Occipital lobe (tissue), 2 donors: Measurements from ENCODE around the gene PTPRJ. TPM values are rescaled to one million over a fixed set of nuclear protein-coding genes. Genes with fewer than 3 reads are reported as not detected.
"Not testable (repeated sequence)": the region's sequence is repeated elsewhere in the genome, so short reads cannot be mapped to it uniquely, and the experiment has no call there.

Source experiments
- DNase-seq: peaks from one replicate; lab custom pipeline; 2025; lab: John Stamatoyannopoulos, UW
- total RNA-seq: library from RNA; depleted of rRNA; stranded (reverse); fragments of >200 nt; gene quantifications from one replicate; pipeline ENCODE4 v1.2.3, GENCODE V29; 2014

The PTPRJ gene
- total RNA-seq, 1 donor from 2014 or later, result 13.7 TPM

DNA sequence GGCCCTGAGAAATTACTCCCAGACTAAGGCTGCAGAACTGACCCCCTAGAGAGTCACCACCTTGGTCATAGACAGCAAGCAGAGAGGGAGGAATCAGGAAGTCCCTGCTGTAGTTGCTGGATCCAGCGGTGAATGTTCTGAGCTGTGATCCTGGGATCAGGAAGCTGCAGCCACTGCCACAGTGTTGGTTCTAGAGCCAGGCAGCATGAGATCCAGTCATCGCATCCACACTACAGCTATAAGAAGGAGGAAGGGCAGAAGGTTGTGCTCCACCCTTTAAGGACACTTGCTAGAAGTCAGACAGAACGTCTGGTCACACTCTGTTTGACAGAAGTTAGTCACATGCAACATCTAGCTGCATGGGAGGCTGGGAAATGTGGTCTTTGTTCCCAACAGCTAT lies 131.5 kb downstream of the PTPRJ start:
- no peak for DNase-seq

GRCh38 chr11:48114740-48115139 lies 134.4 kb downstream of the PTPRJ start:
- DNase-seq, result no peak

DNA sequence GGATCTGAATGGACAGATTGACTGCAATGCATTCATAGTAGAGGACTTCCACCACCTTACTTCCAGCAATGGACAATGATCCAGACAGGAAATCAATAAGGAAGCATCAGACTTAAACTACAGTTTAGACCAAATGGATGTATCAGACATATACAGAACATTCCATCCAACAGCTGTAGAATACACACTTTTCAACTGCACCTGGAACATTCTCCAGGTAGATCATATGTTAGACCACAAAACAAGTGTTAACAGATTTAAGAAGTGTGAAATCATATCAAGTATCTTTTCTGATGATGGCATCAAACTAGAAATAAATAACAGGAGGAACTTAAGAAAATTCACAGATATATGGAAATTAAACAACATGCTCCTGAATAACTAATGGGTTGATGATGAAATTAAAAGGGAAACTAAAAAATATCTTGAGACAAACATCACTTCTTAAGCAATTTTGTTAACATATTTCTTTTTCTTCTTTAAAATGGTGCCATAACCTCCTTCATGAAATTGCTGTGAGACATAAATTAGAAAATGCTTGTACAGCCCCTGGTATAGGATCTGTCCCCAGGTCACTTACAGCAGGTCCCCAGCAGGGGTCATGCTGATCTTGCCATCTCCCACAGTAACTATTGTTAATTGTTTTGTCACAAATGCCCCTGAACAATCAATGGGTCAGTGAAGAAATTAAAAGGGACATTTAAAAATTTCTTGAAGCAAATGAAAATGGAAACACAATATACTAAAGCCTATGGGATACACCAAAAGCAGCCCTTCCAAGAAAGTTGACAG lies 136.3 kb downstream of the PTPRJ start:
- no peak for DNase-seq

DNA sequence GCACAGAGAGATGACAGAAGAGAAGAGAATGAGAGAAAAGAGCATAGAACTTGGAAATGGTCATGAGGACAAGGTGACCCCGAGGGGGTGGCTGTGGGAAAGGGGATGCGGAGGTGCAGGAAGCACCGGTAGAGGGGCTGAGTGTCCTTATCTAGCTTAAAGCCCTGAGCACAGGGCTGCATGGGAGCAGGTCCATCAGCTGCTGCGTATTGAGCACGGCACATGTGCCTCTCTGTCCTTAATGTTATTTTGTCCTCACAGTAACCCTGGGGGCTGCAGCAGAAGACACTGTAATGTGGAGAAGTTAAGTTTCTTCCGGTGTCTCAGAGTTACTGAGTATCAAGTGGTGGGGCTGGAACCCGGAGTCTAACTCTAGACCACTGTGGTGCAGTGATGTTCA lies 141.9 kb downstream of the PTPRJ start:
- DNase-seq, result no peak

- no peak for DNase-seq
Measured at GRCh38 chr11:48122656-48123055, 142.3 kb downstream of the PTPRJ start.

- no peak for DNase-seq
Measured at GRCh38 chr11:48123254-48123875, 143.0 kb downstream of the PTPRJ start.

- DNase-seq, result no peak
Measured at GRCh38 chr11:48123934-48124755, 143.8 kb downstream of the PTPRJ start.

GRCh38 chr11:48124880-48125279 lies 144.5 kb downstream of the PTPRJ start:
- no peak for DNase-seq

DNA sequence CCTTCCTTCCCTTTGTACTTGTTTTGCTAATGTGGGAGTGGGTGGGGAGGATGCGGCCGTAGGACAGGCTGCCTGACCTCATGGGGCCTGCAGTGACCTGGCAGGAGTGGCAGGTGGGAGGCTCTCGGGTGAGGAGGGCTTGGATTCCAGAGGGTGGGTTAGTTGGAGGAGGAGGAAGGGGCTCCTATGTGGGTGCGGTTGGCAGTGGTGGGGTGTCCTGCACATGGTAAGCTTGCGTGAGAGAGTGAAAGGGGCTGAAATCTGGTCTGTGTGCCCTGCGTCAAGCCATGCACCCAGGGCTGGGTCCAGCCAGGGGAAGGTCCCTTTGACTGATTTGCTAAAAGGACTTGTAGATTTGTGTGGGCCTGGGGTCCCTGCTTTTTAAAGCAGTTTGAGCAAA lies 145.5 kb downstream of the PTPRJ start:
- no peak for DNase-seq

GRCh38 chr11:48127521-48128183 lies 147.3 kb downstream of the PTPRJ start:
- no peak for DNase-seq

GRCh38 chr11:48129697-48130395 lies 149.5 kb downstream of the PTPRJ start:
- DNase-seq, result no peak

DNA sequence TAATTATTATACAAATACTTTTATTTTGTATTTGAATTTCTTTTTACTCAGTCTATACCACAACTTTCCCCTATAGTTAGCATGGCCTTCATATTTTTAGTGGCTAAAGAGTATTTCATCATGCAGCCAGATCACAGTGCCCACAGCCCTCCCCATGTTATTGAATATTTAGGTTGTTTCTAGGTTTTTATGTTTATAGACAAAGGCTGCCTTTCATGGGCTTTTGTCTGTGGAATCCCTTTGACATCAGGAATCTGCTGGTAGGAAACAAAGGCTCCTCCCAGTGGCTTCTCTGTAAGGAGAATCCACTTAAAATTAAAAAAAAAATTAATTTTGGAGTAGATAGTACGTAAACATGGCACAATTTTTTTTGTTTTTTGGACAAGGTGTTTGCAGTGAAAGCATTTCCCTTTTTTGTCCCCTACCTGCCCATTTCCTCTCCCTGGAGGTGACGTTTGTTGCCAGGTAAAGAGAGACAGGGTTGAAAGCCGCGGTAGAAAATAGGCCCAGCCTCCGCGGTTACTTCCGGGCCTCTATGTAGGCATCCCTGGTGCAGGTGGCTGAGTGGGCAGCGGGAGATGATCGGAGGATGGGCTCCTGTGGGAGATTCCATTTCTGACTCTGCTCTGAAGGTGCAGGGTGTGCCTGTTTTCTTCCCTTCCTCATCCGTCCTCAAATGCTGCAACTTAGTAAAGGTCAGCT lies 154.0 kb downstream of the PTPRJ start:
- DNase-seq, result no peak

- DNase-seq, result no peak
Measured at GRCh38 chr11:48138222-48138621, 157.9 kb downstream of the PTPRJ start.

- not testable (repeated sequence) for DNase-seq
Measured at GRCh38 chr11:48139896-48140295, 159.5 kb downstream of the PTPRJ start.

GRCh38 chr11:48141475-48142122 lies 161.2 kb downstream of the PTPRJ start:
- DNase-seq, result no peak

GRCh38 chr11:48142889-48143288 lies 162.5 kb downstream of the PTPRJ start:
- no peak for DNase-seq

DNA sequence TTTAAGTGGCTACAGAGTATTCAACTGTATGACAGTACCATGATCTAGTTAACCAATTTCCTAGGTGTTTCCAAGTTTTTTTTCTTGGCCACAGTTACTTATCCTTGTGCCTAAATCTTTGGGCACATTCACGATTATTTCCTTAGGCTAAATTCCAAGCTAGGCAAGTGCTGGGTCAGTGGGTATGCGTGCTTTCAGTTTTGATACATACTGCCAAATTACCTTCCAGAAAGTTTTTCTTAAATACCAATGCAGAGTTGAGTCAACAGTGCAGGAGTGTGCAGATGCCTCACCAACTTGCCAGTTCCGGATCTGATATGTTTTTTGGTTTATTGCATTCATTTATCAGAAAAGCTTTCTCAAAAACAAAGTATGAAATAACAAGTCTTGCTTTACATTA lies 168.4 kb downstream of the PTPRJ start:
- DNase-seq, result no peak

GRCh38 chr11:48150213-48150612 lies 169.9 kb downstream of the PTPRJ start:
- DNase-seq, result no peak

DNA sequence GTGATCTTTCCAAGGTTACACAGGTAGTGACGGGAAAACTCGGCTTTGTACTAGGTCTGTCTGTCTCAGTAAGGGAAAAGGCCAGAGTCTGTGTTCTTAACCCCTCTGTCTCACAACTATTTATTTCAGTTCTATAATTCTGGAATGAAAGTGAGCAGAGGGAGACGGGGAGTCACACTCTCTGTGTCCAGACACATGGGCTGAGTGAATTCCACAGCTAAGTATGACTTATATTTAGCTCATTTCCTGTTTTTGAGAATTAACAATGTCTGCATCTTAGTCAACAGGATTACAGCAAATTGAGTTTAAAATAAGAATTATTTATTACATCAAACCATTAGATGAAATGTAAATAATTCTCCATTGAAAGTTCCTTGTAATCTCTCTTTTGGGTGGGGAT lies 173.8 kb downstream of the PTPRJ start:
- no peak for DNase-seq
